B cell (primary cell): ENCODE results near the gene PRDM11. TPM values are rescaled to one million over a fixed set of nuclear protein-coding genes. Genes with fewer than 3 reads are reported as not detected.

Experiments used
- ATAC-seq: fragments of 200-7000 bp; cut with Tn5 transposase; one replicate; pipeline ENCODE4 v1.10.0; 2021; ENCODE audit warnings: low read depth, mild to moderate bottlenecking, moderate number of reproducible peaks, moderate library complexity
- CTCF ChIA-PET: fragments of 350-600 bp; sonication (Branson Sonifier 250); formaldehyde crosslinking; loops from one replicate; lab custom pipeline; 2021; ENCODE audit warnings: antibody characterized with exemption, inconsistent platforms; lab: Charles Lee
- POLR2A ChIA-PET: fragments of 350-600 bp; sonication (Branson Sonifier 250); formaldehyde crosslinking; loops from one replicate; lab custom pipeline; 2021; ENCODE audit warnings: antibody characterized with exemption; lab: Charles Lee
- DNase-seq: peaks from one replicate; pipeline ENCODE4 v3.0.0; 2013
- H2AFZ ChIP-seq: 2 replicates; pipeline ENCODE4 v1.6.1; 2012; ENCODE audit warnings: mild to moderate bottlenecking, low read depth, low read length; ENCODE audit not compliant: insufficient read depth, poor library complexity, severe bottlenecking
- H3K27ac ChIP-seq, 2 donors: 1 replicate in 1 of 2; 2 replicates in 1 of 2; pipeline ENCODE4 v1.5.1; 2012 to 2013; ENCODE audit warnings: low read length in 2 of 2, mild to moderate bottlenecking in 2 of 2, moderate library complexity in 1 of 2
- H3K27me3 ChIP-seq, 4 experiments: fragments of 200-600 bp in 1 of 4; sonication (generic) in 1 of 4; replicated peaks in 1 of 4; 1 replicate in 2 of 4; 2 replicates in 2 of 4; pipeline versions ENCODE4 v1.6.1 to v1.7.0; 2013 to 2016; ENCODE audit warnings: low read length in 3 of 4, mild to moderate bottlenecking in 2 of 4, mixed read lengths in 1 of 4, moderate library complexity in 1 of 4; ENCODE audit not compliant: insufficient read depth in 4 of 4, control insufficient read depth in 3 of 4; ENCODE audit errors: control extremely low read depth in 1 of 4
- H3K36me3 ChIP-seq, 2 experiments: replicated peaks in 1 of 2; 1 replicate in 1 of 2; 2 replicates in 1 of 2; pipeline versions ENCODE4 v1.6.1 to v1.7.1; 2013; ENCODE audit warnings: low read length in 1 of 2; ENCODE audit not compliant: insufficient read depth in 2 of 2, control insufficient read depth in 1 of 2; ENCODE audit errors: control extremely low read depth in 1 of 2, extremely low read depth in 1 of 2
- H3K4me1 ChIP-seq, 2 donors: fragments of 200-600 bp in 1 of 2; sonication (generic) in 1 of 2; 1 replicate in 1 of 2; 2 replicates in 1 of 2; pipeline versions ENCODE4 v1.5.1 to v1.6.1; 2013 to 2017; ENCODE audit warnings: low read length in 2 of 2; ENCODE audit not compliant: control insufficient read depth in 2 of 2, insufficient read depth in 2 of 2
- H3K4me2 ChIP-seq: replicated peaks from 2 replicates; pipeline ENCODE3; 2012; ENCODE audit warnings: mild to moderate bottlenecking, low read depth, low read length; ENCODE audit not compliant: poor library complexity, severe bottlenecking
- H3K4me3 ChIP-seq, 5 experiments: fragments of 200-600 bp in 1 of 5; sonication (generic) in 1 of 5; 1 replicate in 3 of 5; 2 replicates in 2 of 5; pipeline versions ENCODE4 v1.5.1 to v1.7.0; 2011 to 2016; ENCODE audit warnings: low read length in 4 of 5, mild to moderate bottlenecking in 4 of 5, low read depth in 2 of 5, control low read depth in 1 of 5, moderate library complexity in 1 of 5; ENCODE audit not compliant: insufficient read depth in 1 of 5; ENCODE audit errors: control extremely low read depth in 1 of 5, extremely low read depth in 1 of 5
- H3K79me2 ChIP-seq: fragments of 200-600 bp; sonication (generic); one replicate; pipeline ENCODE4 v1.6.0; 2016; ENCODE audit warnings: low read length; ENCODE audit not compliant: control insufficient read depth, insufficient read depth
- H3K9ac ChIP-seq: fragments of 200-600 bp; sonication (generic); 2 replicates; pipeline ENCODE4 v1.6.1; 2017; ENCODE audit warnings: mild to moderate bottlenecking, low read length, moderate library complexity
- H3K9me3 ChIP-seq, 3 donors: one replicate each; pipeline versions ENCODE4 v1.6.1 to v1.7.1; 2013; ENCODE audit warnings: low read length in 2 of 3; ENCODE audit not compliant: control insufficient read depth in 2 of 3, insufficient read depth in 1 of 3; ENCODE audit errors: control extremely low read depth in 1 of 3
- H4K20me1 ChIP-seq: 2 replicates; pipeline ENCODE4 v1.6.0; 2012; ENCODE audit warnings: mild to moderate bottlenecking, low read length; ENCODE audit not compliant: insufficient read depth, control insufficient read depth, poor library complexity, severe bottlenecking
- H3K27ac Mint-ChIP-seq: one replicate; pipeline ENCODE4 v1.8.0; 2021; ENCODE audit warnings: mixed read lengths
- H3K27me3 Mint-ChIP-seq: one replicate; pipeline ENCODE4 v1.8.0; 2021; ENCODE audit warnings: mixed read lengths
- H3K4me1 Mint-ChIP-seq: one replicate; pipeline ENCODE4 v1.8.0; 2021; ENCODE audit warnings: mixed read lengths
- H3K4me3 Mint-ChIP-seq: one replicate; pipeline ENCODE4 v1.8.0; 2021; ENCODE audit warnings: mixed read lengths
- H3K9me3 Mint-ChIP-seq: one replicate; pipeline ENCODE4 v1.8.0; 2022; ENCODE audit warnings: mixed read lengths; ENCODE audit not compliant: insufficient read depth
- EZH2 ChIP-seq: IDR thresholded peaks from 2 replicates; pipeline ENCODE4 v1.6.1; 2012; ENCODE audit warnings: borderline replicate concordance, low read depth, mild to moderate bottlenecking, moderate library complexity, low read length; ENCODE audit not compliant: insufficient read depth, poor library complexity, severe bottlenecking
- WGBS: methylation state at CpG from one replicate; pipeline ENCODE4 v1.1.5; 2013; ENCODE audit warnings: missing lambda C conversion rate; ENCODE audit not compliant: insufficient coverage; 5-methylcytosine and 5-hydroxymethylcytosine counted together
- intact Hi-C: fragments of 100-400 bp; cut with micrococcal nuclease; formaldehyde crosslinking; loops from one replicate; pipeline ENCODE4 v1.10.0; 2022
- polyA plus RNA-seq: library from polyadenylated mRNA; depleted of rRNA; stranded (reverse); fragments of >200 nt; gene quantifications from 2 replicates; pipeline ENCODE4 v1.2.3, GENCODE V29; 2012
- total RNA-seq, 2 donors: library from RNA; stranded (reverse); fragments of 120-200 nt in 1 of 2; gene quantifications; 1 replicate in 1 of 2; 2 replicates in 1 of 2; pipeline versions ENCODE4 v1.2.3 to v1.2.4, GENCODE V29; 2013 to 2022
- TF ChIP-seq, protein P1 (sequence below): fragments of 200-600 bp; IDR thresholded peaks from one replicate; pipeline ENCODE4 v1.8.0; 2022; ENCODE audit warnings: antibody characterized with exemption, mild to moderate bottlenecking

Gene PRDM11
- total and polyA plus RNA-seq, 2 donors (not counting 1 experiment from before 2014, with no cell fraction given): 9.5 to 26.2 TPM

DNA sequence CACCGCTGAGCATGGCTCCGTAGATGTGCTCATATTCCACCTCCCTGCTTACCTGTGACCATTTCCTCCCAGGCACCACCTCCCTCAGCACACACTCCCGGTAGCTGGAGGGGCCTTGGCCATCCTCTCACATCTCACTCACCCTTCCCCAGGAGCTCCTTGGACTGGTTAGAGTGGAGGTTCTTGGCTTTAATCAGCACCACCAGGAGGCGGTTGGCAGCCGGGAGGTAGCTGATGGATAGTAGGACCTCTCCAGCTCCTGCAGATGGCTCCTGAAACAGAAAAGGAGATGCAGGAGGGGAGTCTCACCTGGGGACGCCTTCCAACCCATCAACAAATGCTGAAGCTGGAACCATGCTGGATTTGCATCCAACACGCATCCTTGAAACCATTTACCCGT is 99.8 kb downstream of the PRDM11 start:
- Histone ChIP-seq H3K4me3 (no peak overlapping the region), H3K4me2 (no peak overlapping the region), H3K79me2 (no peaks in the 10 kb centered on the region), H2AFZ (no peak overlapping the region), H3K27me3 (no peaks in the 10 kb centered on the region), H3K9ac (no peak overlapping the region), H4K20me1 (no peaks in the 10 kb centered on the region), H3K4me1 (no peaks in the 10 kb centered on the region), H3K27ac (no peak overlapping the region), H3K9me3 (no peaks in the 10 kb centered on the region), H3K36me3 (no peaks in the 10 kb centered on the region)
- intact Hi-C loops: no loop called here
- no peak for ATAC-seq
- H3K27ac Mint-ChIP-seq: no peak overlapping the region
- H3K9me3 Mint-ChIP-seq: no peaks in the 10 kb centered on the region
- H3K4me1 Mint-ChIP-seq: no peaks in the 10 kb centered on the region
- TF ChIP-seq EZH2: no peak
- TF ChIP-seq, protein P1, sequence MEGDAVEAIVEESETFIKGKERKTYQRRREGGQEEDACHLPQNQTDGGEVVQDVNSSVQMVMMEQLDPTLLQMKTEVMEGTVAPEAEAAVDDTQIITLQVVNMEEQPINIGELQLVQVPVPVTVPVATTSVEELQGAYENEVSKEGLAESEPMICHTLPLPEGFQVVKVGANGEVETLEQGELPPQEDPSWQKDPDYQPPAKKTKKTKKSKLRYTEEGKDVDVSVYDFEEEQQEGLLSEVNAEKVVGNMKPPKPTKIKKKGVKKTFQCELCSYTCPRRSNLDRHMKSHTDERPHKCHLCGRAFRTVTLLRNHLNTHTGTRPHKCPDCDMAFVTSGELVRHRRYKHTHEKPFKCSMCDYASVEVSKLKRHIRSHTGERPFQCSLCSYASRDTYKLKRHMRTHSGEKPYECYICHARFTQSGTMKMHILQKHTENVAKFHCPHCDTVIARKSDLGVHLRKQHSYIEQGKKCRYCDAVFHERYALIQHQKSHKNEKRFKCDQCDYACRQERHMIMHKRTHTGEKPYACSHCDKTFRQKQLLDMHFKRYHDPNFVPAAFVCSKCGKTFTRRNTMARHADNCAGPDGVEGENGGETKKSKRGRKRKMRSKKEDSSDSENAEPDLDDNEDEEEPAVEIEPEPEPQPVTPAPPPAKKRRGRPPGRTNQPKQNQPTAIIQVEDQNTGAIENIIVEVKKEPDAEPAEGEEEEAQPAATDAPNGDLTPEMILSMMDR: no peak
- WGBS: 96% methylated on average over 4 of the region's 8 CpGs
- POLR2A ChIA-PET: no interaction called here
- H3K27me3 Mint-ChIP-seq: peaks cover 22% of the 10 kb centered on the region
- H3K4me3 Mint-ChIP-seq: no peak overlapping the region
- DNase-seq: no peak
- CTCF ChIA-PET: interaction anchor here (2.8 kb wide), 1 partner anchor 12 kb away, joined by 14 read pairs; no protein-coding TSS in a partner anchor

DNA sequence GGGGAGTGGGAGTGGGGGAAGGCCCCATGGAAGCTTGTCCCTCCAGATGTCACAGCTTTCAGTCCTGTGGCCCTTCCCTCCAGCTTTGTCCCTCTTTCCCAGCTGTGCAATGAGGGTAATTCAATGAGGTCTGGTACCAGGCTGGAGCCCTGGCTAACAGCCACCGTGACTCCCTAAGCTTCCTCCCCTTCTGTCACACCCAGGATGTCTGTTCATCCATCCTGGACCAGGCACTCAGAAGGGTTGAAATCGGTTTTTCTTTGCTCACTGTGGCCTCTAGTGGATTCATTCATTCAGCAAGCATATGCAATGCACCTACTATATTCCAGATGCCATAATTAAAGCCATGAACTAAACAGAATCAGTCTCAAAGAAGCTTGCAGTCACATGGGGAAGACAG is 101.0 kb downstream of the PRDM11 start:
- CTCF ChIA-PET: no interaction called here
- Histone ChIP-seq H3K36me3 (no peaks in the 10 kb centered on the region), H3K4me3 (no peak overlapping the region), H3K27me3 (no peaks in the 10 kb centered on the region), H3K4me1 (no peaks in the 10 kb centered on the region), H3K27ac (no peak overlapping the region), H2AFZ (no peak overlapping the region), H4K20me1 (no peaks in the 10 kb centered on the region), H3K79me2 (no peaks in the 10 kb centered on the region), H3K9ac (no peak overlapping the region), H3K4me2 (no peak overlapping the region), H3K9me3 (no peaks in the 10 kb centered on the region)
- no peak overlapping the region for H3K4me3 Mint-ChIP-seq
- intact Hi-C loops: no loop called here
- no peaks in the 10 kb centered on the region for H3K9me3 Mint-ChIP-seq
- DNase-seq (no peak), ATAC-seq (no peak)
- 67% methylated on average over 1 of the region's 2 CpGs for WGBS
- H3K27me3 Mint-ChIP-seq: peaks cover 21% of the 10 kb centered on the region
- POLR2A ChIA-PET: no interaction called here
- H3K27ac Mint-ChIP-seq: no peak overlapping the region
- no peaks in the 10 kb centered on the region for H3K4me1 Mint-ChIP-seq
- TF ChIP-seq EZH2: no peak
- TF ChIP-seq, protein P1: no peak
